Measurements from ENCODE around the gene TBXT.
"Not testable (repeated sequence)": the region's sequence is repeated elsewhere in the genome, so short reads cannot be mapped to it uniquely, and the experiment has no call there.

The TBXT gene, protein sequence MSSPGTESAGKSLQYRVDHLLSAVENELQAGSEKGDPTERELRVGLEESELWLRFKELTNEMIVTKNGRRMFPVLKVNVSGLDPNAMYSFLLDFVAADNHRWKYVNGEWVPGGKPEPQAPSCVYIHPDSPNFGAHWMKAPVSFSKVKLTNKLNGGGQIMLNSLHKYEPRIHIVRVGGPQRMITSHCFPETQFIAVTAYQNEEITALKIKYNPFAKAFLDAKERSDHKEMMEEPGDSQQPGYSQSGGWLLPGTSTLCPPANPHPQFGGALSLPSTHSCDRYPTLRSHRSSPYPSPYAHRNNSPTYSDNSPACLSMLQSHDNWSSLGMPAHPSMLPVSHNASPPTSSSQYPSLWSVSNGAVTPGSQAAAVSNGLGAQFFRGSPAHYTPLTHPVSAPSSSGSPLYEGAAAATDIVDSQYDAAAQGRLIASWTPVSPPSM

DNA sequence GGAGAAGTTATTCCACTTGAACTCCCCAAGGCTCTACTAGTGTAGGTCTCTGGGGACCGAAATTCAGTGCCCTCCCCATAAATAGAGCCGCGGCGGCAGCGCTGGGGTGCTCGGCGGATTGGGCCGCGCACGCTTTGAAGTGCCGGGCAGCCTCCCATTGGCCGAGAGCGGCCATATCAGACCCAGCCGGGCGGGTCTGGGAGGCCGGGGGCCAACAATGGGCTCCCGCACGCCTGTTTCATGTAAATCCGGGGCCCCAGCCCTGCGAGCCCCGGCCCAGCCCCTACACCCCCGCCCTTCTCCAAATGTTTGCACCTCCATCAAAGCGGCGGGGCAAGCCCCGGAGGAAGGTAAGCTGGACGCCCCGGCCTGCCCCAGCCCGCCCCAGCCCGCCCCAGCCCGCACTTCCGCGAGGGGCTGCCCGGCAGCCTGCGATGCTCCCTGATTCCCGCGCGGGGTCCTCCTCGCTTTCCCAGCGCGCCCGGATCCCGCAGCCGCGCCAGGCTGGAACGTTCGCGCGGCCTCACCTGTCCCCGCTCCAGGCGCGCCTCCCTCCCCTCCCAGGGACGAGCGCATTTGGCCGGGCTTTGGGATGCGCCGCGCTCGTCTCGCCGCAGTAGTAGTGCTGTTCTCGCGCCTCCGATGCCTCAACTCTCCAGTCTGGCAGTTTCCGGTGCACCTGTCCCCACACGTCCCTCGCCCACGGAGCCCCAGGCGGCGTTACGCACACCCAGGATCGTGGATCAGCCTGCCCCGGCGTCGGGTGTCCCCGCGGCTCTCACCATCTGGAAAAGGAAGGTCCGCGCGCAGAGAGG, at the start of gene TBXT:
Gene TBXT, minus strand, starts transcription at position 51 of the 815 bp plus-strand sequence. CDS start 260 bp downstream, outside the sequence.
- no peak for DNase-seq

DNA sequence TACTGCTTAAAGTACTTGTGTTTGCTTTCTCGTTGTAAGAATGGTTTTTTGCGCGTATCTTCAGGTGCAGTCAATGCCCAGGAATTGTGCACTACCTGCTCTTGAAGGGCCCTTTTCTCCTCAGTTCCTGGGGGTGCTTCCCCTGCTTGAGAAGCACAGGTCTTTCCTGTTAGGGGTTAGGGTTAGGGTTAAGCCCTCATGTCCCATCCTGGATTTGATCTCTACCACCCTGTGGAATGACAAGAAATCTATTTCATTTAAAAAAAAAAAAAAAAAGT, 39.6 kb upstream of the TBXT start:
- no peak for DNase-seq

DNA sequence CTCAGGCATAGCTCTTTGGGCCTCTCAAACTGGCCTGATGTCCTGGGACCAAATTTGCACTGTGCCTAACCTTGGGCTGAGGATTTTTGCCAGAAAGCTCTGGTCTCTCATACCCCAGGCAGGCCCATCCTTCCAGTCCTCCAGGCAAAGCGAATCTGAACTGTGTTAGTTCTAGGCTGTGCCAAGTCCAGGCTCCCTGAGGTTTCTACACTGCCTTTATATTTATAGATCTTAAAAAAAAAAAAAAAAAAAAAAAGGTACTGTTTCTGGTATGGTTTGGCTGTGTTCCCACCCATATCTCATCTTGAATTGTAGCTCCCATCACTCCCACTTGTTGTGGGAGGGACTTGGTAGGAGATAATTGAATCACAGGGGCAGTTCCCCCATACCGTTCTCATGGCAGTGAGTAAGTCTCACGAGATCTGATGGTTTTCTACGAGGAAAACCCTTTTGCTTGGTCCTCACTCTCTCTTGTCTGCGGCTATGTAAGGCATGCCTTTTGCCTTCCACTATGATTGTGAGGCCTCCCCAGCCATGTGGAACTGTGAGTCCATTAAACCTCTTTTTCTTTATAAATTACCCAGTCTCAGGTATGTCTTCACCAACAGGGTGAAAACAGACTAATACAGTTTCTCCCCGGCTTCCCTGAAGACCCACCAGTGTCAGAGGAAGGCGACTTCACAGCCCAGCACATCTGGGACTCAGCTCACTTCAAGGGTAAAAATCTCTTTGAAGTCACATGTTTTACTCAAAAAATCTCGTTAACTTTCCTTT, 39.0 kb upstream of the TBXT start:
- DNase-seq: no peak

DNA sequence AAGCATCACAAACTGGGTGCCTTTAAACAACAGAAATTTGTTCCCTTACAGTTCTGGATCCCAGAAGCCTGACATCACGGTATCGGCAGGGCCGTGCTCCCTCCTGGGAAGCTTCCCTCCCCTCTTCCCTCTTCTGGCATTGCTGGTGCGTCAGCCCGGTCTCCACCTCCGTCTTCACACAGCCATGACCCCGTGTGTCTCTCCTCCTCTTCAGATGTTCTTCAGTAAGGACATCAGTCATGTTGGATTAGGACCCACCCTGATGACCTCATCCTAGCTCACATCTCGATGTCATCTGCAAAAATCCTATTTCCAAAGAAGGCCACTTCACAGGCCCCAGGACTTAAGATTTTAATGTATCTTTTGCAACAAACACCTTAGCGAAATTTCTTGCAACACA, 38.4 kb upstream of the TBXT start:
- no peak for DNase-seq

DNA sequence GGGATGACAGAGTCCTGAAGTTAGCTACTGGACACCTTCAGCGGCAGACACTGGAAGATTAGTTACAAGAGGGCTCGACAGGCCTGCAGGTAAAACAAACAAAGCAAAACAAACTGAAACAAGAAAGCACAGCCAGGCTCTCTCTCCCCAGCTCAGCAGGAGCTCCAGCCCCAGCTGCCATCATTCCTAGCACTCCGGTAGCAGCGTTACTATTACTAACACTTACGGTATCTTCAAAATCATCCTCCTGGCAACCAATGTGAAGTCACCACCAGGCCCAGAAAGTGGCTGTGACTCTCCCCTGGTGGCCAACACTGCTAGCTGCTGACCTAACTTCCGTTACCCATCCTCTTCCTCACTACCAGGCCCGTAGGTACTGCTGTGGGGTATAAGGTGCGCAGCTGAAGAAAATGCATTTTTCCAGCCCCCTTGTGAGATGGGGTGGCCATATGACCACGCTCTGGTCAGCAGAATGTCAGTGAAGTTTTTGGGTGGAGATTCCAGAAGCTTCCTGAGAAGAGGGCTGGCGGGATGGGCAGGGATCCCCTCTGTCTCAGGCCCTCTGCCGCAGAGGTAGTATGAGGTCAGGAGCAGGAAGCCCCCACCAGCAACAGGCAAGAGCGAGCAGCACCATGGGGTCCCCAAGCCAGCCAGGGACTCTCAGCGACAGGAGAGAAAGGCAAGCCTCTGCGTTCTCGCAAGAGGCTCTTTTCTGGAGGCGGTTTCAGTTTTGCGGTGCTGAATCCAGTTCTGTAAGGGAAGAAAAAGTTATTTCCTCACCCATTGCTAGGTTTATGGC, 37.4 kb upstream of the TBXT start:
- no peak for DNase-seq

DNA sequence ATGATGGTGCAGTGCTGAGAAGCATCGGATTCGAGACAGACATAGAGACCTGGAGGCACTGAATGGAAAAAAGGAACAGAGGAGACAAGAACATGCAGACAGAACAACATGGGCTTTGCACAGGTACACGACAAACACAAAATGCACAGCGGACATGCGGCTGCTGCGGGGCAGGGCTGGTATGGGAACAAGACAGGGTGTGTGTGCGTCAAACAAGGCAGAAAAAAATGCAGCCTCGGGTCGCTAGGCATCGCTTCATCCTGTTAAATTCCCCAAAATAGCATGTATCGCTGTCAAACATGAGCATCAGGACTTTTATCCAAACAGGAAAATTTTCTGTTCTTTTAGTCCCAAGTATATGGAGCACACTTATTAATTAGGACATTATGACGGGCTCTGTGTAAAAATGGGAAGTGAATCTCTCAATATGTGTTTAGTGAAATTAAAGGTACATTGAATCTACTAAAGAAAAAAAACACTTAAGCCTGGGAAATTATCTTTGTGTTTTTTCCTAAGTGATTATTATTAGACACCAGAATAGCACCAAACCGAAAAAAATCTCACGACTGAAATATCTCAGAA, 36.1 kb upstream of the TBXT start:
- DNase-seq: no peak

DNA sequence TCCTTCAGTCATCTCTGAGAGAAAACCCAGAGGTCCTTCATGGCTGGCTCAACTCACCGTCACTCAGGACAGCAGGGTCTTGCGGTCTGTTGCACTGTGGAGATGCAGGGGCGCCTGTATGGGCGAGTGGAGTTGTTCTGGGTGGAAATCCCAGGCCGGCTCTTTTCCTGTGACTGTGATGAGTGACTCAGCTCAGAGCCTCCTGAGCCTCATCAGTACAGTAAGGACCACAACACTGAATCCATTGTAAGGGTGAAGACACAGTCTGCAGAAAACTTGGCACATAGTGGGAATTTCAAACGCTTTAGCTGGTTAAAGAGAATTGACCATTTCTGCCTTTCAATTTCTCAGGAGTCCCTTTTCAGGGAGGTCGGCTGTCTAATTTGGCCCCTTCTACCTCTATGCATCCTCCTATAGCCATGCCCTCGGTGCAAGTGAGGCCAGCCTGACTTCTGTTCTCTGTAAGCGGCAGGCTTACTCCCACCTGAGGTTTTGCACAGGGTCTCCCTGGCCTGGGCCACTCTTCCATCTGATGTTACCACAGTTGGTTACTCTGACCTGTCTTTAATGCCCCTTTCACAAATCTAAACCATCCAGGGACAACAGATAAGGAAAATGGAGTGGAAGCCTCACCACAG, 35.5 kb upstream of the TBXT start:
- DNase-seq: no peak

DNA sequence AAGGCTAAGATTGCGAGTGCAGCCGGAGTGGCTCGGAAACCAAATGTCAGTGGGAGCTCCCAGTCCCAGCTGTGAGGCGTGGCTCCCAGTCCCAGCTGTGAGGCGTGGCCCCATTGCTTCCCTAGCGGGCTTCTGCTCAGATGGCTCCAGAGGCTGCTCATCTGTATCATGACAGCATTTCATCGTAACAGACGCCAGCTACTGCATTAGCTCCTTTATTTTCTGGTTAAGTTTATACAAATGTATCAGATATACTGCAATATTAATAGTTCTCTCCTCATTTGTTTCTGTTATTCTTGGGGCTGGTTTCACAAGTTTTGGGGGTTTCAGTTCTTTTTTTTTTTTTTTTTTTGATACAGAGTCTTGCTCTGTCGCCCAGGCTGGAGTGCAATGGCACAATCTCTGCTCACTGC, 34.7 kb upstream of the TBXT start:
- DNase-seq: no peak

DNA sequence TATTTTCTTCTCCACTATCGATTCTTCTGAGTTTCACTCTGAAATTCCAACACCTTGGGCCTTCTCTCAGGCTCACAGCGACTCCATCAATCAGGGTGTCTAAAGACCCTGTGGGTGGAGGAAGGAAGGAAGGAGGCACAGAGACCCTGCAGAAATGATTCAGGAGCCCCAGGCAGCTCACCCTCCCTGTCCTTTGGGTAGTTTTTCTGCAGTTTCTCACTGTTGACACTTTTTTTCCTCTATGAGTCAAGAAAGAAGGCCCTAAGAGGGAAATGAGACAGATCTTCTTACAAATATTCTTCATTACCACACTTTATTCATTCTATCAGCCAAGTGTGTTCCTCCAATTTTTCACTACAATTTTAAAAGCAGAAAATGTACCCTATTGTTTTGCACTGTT, 34.2 kb upstream of the TBXT start:
- DNase-seq: no peak

DNA sequence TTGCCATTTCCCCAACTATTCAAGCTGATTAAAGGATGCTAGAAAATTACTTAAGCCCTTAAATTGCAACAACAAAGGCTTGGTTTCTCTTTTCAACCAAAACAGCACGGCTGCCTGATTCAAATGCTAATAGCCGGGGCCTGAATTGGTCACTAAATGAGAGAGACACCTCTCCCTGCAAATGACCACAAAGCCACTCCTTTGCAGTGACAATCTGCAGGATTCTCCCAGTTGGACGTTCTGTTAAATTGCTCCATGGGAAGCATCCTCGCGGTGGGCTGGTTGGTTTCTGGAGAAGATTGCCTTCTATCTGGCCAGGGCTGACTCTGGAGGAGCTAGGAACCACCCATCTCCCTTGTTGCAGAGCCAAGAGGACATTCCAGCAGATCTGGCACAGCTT, 29.7 kb upstream of the TBXT start:
- DNase-seq: no peak

DNA sequence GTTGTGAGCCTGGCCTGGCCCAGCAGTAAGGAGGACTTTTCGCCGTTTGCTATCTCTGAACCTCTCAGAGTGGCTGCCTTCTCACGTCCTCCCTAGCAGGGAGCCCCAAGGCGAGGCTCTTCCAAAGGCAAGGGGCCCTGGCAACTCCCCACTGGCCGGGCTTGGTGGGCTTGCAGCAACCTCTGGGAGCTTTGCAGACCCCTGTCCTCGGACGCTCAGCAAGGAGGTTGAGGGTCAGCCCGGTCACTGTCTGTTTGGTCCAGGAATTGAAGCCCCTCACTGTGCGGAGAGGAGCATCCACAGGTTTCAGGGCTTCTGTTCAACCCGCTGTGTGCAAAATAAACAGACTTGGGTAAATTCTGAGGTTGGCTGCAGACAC, 28.2 kb upstream of the TBXT start:
- DNase-seq: no peak

DNA sequence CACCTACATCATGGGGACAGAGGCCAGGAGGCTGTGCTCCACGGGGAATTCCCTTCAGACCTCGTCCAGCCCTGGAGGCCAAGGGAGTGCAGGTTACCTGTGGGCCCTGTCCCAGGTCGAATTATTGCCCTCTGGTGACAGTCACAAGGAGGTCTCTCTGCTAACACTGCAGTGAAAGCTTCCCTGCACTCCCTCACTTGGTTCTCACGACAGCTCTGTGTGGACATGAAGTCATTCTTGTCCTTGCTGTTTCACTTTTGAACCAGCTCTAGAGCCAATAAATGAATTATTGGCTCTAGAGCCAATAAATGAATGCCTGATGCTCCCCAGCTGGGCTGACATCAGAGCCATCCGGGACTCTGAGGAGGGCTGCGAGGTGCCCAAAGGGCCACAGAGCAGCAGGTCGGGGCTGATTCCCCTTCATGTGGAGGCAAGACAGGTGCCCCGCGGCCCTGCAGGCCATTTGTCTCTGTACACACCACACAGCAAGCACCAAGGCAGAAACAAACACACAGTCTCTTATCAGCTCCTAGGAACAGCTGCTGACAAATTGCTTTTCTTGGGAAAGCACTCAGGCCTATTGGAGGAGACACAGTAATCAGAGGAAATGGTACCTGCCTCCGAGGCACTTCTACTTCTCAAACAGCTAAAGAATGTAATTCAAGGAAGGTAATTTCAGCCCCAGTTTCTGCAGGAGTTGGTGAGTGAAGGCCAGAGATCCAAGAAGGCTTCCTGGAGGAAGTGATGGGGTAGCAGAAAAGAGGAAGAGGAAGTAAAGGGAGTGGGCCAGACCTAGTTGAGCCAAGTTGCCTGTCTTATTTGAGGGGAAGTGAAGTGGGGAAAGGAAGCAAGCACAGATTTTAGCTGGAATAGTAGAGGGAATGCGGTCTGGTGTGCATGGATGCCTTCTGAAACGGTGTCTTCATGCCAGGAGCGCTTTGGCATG, 27.5 kb upstream of the TBXT start:
- no peak for DNase-seq

DNA sequence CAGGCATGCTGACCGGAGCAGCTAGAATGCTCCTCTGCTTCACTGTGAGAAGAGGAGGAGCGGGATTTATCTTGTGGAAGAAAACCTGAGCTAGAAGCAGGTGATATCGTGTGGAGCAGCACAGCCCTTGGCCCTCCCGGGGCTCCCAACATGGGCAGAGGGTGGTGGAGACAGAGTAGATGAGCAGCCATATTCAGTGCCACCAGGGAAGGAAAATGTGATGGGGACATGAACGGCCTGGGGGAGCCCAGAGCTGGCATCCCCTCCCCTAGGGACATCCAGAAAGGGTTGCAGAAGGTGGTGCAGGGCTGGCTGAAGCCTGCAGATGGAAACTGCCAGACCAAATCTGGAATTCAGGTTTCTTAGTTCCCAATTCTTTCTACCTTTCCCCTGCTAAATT, 24.9 kb upstream of the TBXT start:
- DNase-seq: no peak

DNA sequence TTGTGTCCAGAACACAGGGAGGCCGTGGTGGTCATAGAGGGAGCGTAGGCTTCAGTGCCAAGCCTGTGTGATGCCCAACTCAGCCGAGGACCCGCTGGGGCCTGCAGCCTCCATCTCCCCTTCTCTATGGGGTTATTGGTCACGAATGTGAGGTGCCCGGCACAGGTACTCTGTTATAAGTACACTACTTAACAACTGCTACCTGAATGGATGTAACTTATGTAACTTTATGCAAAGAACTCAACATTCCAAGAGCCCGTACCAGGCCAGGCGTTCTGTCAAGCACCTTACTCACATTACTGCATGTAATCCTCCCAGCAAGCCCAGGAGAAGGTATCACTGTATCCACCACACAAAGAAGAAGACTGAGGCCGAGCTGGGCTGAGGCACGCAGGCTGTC, 24.5 kb upstream of the TBXT start:
- no peak for DNase-seq

DNA sequence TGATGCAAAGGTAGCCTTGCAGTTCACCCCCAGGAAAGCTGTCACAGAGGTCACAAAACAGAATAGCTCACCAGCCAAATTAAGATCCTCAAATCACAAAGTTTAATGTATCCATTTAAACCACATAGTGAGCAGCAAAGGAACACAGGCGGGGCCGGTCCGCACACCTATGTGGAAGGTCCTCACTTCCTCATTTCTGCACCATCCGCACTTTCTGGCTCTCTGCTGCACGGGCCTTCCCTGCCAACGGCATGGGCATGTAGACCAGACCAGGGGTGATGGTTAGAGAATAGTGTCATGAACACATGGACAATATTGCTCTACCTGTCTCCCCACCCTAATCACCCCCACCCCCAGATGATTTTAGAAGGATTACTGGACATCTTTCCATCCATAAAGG, 12.1 kb upstream of the TBXT start:
- no peak for DNase-seq

DNA sequence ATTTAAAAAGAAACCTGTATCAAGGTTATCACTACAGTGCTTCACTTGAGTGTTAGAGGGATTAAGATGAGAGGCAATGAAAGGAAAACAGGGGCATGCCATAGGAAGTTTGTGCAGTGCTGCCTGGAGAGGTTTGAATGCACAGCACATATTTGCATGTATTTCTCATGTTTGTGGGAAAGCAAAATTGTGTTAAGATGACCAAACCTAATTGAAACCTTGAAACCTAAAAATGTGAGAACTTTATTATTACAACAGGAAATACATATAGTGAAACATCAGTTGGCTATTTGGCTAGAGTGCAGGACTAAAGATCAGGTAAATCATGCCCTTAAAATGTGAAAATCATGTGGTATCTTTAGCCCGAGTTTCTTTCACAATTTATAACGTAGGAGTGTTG, 8.5 kb upstream of the TBXT start:
- DNase-seq: no peak

DNA sequence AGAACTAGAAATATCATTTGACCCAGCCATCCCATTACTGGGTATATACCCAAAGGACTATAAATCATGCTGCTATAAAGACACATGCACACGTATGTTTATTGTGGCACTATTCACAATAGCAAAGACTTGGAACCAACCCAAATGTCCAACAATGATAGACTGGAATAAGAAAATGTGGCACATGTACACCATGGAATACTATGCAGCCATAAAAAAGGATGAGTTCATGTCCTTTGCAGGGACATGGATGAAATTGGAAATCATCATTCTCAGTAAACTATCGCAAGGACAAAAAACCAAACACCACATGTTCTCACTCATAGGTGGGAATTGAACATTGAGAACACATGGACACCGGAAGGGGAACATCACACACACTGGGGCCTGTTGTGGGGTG, 7.4 kb upstream of the TBXT start:
- not testable (repeated sequence) for DNase-seq

DNA sequence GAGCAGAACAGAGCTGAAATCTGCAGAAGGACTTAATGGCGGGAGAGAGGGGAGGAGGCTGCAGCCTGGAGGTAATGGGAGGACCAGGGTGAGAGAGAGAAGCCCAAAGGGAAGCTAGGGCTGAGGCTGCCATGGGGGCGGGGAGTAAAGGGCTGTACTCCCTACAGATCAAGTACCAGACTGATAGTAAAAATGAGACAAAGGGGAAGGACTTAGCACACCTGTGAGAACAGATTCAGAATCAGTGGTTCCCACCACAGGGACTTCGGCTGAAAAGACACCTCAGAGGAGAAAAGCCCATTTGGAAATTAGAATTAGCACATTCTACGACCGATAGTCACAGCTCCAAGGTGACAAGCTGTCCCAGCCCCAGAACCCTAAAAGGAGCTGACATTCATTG, 6.4 kb upstream of the TBXT start:
- no peak for DNase-seq

DNA sequence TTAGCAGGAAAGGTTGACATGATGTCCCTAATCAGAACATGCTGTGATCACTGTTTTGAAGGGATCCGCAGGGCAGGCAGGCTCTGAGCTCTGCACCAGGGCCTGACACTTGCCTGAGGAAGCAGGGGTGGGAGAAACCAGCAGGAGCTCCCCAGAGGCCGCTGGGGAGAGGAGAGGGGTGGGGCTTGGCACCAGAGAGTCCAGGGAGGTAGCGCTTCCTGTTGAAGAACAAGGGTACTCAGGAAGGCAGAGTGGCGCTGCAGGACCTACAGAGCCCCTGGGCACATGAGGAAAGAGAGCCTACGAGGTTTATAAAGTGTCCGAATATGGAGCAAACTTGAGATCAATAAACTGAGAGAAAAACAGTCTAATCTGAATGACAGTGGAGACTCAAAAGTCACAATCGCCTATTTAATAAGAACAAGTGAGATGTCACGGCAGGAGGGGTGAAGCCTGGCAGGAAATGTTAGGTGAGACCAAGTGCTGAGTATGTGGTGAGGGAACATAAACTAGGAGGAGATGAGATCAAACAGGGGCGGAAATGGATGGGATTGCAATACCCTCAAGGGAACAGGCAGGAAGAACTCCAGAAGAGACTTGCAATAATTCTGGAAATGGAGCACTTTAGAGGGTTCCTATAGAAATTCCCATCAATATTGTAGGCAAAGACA, 5.8 kb upstream of the TBXT start:
- no peak for DNase-seq

DNA sequence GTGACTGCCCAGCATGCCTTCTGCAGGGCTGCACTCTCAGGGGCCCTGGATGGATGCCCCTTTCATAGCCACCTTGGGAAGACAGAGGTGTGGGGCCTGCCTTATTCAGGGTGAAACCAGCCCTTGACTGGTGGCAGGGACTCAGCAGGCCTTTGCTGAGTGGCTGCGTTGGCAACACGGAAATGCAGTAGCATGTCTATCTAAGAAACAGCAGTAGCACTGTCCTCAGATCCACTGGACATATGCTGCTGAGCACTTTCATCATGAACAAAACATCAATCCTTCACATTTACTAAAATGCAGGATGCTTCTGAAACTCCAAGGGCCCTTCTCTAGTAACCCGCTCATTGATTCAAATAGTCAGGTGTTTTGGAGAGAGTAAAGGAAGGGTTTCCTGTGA, 4.9 kb upstream of the TBXT start:
- no peak for DNase-seq
